Lower leg skin (tissue), 3 donors: ENCODE data around the gene PPP1R12C.

Experiments used
- POLR2A ChIP-seq, 2 donors: fragments of 450-650 bp; IDR thresholded peaks; one replicate each; pipeline ENCODE4 v1.6.1; 2016 to 2017; ENCODE audit warnings: antibody characterized with exemption in 2 of 2, mild to moderate bottlenecking in 1 of 2, moderate library complexity in 1 of 2
- TF ChIP-seq, protein P1 (sequence below), 3 donors: fragments of 450-650 bp; IDR thresholded peaks; one replicate each; pipeline ENCODE4 v1.5.1; 2016; ENCODE audit warnings: antibody characterized with exemption in 3 of 3, mild to moderate bottlenecking in 3 of 3, moderate library complexity in 2 of 3

DNA sequence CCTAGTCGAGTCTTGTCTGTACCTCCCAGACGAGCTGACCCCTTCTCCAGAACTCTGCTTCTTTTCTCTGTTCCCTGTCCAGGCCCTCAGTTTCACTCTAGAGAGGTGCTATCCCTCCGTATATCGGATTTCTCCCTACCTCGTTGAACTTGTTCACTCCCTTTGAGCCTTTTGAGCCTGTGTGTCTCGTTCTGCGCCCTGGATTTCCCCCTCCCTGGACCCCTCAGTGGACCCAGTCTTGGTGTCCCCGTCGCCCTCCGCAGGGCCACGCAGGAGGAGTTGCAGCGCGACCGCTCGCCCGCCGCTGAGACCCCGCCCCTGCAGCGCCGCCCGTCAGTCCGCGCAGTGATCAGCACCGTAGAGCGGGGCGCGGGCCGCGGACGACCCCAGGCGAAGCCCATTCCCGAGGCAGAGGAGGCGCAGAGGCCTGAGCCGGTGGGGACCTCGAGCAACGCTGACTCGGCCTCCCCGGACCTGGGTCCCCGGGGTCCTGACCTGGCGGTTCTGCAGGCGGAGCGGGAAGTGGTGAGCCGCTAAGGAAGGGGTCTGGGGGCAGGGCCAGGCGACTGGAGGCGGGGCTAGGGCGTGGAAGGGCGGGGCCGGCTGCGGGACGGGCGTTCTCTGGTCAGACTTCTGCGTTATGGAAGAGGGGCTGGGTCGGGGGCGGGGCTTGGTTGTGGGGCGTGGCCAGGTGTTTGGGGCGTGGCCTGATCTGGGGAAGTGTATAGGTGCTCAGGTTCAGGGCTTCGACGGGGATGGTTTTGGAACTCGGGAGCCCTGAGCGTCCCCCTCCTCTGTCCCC, 36.3 kb downstream of the PPP1R12C start:
- TF ChIP-seq, protein P1, sequence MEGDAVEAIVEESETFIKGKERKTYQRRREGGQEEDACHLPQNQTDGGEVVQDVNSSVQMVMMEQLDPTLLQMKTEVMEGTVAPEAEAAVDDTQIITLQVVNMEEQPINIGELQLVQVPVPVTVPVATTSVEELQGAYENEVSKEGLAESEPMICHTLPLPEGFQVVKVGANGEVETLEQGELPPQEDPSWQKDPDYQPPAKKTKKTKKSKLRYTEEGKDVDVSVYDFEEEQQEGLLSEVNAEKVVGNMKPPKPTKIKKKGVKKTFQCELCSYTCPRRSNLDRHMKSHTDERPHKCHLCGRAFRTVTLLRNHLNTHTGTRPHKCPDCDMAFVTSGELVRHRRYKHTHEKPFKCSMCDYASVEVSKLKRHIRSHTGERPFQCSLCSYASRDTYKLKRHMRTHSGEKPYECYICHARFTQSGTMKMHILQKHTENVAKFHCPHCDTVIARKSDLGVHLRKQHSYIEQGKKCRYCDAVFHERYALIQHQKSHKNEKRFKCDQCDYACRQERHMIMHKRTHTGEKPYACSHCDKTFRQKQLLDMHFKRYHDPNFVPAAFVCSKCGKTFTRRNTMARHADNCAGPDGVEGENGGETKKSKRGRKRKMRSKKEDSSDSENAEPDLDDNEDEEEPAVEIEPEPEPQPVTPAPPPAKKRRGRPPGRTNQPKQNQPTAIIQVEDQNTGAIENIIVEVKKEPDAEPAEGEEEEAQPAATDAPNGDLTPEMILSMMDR (IDR thresholded peaks at IDR 0.05): no peak
- no peak for TF ChIP-seq POLR2A (IDR thresholded peaks at IDR 0.05)
